Fibroblast of the aortic adventitia (primary cell): ENCODE data around the gene HECTD4. TPM values are rescaled to one million over a fixed set of nuclear protein-coding genes. Genes with fewer than 3 reads are reported as not detected.

Source experiments
- DNase-seq: peaks from one replicate; pipeline ENCODE4 v3.0.0-alpha.2; 2010; ENCODE audit warnings: low read depth
- H3K4me3 ChIP-seq: 2 replicates; pipeline ENCODE4 v1.5.1; 2011; ENCODE audit warnings: low read depth, mild to moderate bottlenecking, control low read depth, low read length, moderate library complexity
- CTCF ChIP-seq: IDR thresholded peaks from 2 replicates; pipeline ENCODE4 v1.5.1; 2011; ENCODE audit warnings: mild to moderate bottlenecking, low read length, control low read depth, inconsistent platforms; ENCODE audit not compliant: insufficient read depth
- total RNA-seq: library from RNA; depleted of rRNA; stranded (reverse); fragments of >200 nt; gene quantifications from 2 replicates; pipeline ENCODE4 v1.2.3, GENCODE V29; 2012; ENCODE audit warnings: low replicate concordance

Gene HECTD4
- total RNA-seq, 1 donor, result 22.1 TPM

- no peak for TF ChIP-seq CTCF
- H3K4me3 ChIP-seq, result no peak overlapping the region
- no peak for DNase-seq
Measured at GRCh38 chr12:112151766-112152541, 230.3 kb downstream of the HECTD4 start.

DNA sequence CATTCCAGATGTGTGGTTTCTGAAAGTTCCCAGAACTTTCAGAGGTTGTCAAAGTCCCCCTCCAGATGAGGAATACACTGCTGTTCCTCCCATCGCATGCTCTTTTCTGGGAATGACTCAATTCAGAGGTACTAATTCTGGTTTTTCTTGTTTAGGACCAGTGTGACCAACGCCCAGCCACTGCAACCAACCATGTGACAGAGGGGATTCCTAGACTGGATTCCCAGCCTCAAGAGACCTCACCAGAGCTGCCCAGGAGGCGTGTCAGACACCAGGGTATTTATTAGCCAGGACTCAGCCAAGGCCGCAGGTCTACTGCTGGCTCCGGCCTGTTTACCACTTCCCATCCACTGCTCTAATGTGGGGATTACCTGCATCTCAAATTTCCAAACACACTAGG, 232.6 kb downstream of the HECTD4 start:
- no peak for DNase-seq
- no peak for TF ChIP-seq CTCF
- no peak overlapping the region for H3K4me3 ChIP-seq

GRCh38 chr12:112148031-112148513, 234.2 kb downstream of the HECTD4 start:
- H3K4me3 ChIP-seq, result no peak overlapping the region
- no peak for TF ChIP-seq CTCF
- DNase-seq, result peak; percentile 59

DNA sequence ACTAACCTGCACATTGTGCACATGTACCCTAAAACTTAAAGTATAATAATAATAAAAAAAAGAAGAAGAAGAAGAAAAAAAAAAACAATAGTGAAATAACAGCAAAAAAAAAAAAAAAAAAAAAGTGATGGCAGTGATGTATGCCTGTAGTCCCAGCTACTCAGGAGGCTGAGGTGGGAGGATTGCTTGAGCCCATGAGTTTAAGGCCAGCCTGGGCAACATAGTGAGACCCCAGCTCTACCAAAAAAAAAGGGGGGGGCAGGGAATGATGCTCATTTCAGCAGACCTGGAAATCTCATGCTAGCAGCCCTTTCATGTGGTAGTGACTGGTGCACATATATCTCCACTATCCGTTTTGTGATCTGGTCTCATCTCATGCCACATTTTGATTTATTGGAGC, 236.1 kb downstream of the HECTD4 start:
- no peak for DNase-seq
- H3K4me3 ChIP-seq, result no peak overlapping the region
- no peak for TF ChIP-seq CTCF

- TF ChIP-seq CTCF, result no peak
- no peak for DNase-seq
- no peak overlapping the region for H3K4me3 ChIP-seq
Measured at GRCh38 chr12:112140728-112141127, 241.5 kb downstream of the HECTD4 start.

- H3K4me3 ChIP-seq, result no peak overlapping the region
- TF ChIP-seq CTCF, result no peak
- no peak for DNase-seq
Measured at GRCh38 chr12:112134731-112135130, 247.5 kb downstream of the HECTD4 start.
